Measurements from ENCODE around the gene HTR4. TPM values are rescaled to one million over a fixed set of nuclear protein-coding genes. Genes with fewer than 3 reads are reported as not detected.

The HTR4 gene
- polyA plus RNA-seq, 1 of the 3 experiments (the other 2 are of a cell fraction), result not detected

- Histone ChIP-seq H3K4me1 (ENCODE audit: control insufficient read depth in 1 of 2, insufficient read depth in 2 of 2, low read depth in 1 of 2, low read length in 1 of 2) (no peaks in the 10 kb centered on the region), H3K9me3 (peaks cover 4% of the 10 kb centered on the region; the same call in 1 of the 2 replicates), H3K4me2 (no peak overlapping the region), H4K20me1 (ENCODE audit: insufficient read depth) (no peaks in the 10 kb centered on the region), H3K36me3 (replicated peaks in 1 of 2; ENCODE audit: control insufficient read depth in 1 of 2, insufficient read depth in 2 of 2, low read length in 1 of 2) (no peaks in the 10 kb centered on the region), H3K27me3 (ENCODE audit: insufficient read depth) (no peaks in the 10 kb centered on the region), H3F3A (replicated peaks; ENCODE audit: insufficient read depth) (no peaks in the 10 kb centered on the region), H3K9ac (no peak overlapping the region), H3K9me2 (no peaks in the 10 kb centered on the region), H2AFZ (ENCODE audit: low read depth) (no peak overlapping the region), H3K27ac (ENCODE audit: low read depth in 2 of 2, low read length in 1 of 2) (no peak overlapping the region), H3K4me3 (ENCODE audit: low read depth in 2 of 2, low read length in 1 of 2) (no peak overlapping the region), H3K79me2 (ENCODE audit: insufficient read depth) (no peaks in the 10 kb centered on the region)
- DNase-seq, result no peak
- TF ChIP-seq TAF1 (IDR thresholded peaks at IDR 0.05; ENCODE audit: borderline replicate concordance, low read depth, low read length), result no peak
- TF ChIP-seq IRF3 (IDR thresholded peaks at IDR 0.05; ENCODE audit: low read depth, low read length), result no peak
- TF ChIP-seq RAD21 (IDR thresholded peaks at IDR 0.05; ENCODE audit: low read length), result no peak
- no peak for TF ChIP-seq FOXM1 (IDR thresholded peaks at IDR 0.05; ENCODE audit: low read depth)
- no peak for TF ChIP-seq RFX5 (IDR thresholded peaks at IDR 0.05; ENCODE audit: low read length)
- TF ChIP-seq NFIC (IDR thresholded peaks at IDR 0.05; ENCODE audit: borderline replicate concordance), result no peak
- TF ChIP-seq TCF12 (IDR thresholded peaks at IDR 0.05), result no peak
- TF ChIP-seq GATA2 (CRISPR knock-in tag; IDR thresholded peaks at IDR 0.05), result no peak
- TF ChIP-seq FOXJ3 (CRISPR knock-in tag; IDR thresholded peaks at IDR 0.05), result no peak
- no peak for TF ChIP-seq USF1 (IDR thresholded peaks at IDR 0.05; ENCODE audit: borderline replicate concordance, low read depth)
- no peak for TF ChIP-seq USF2 (IDR thresholded peaks at IDR 0.05; ENCODE audit: borderline replicate concordance, low read depth, low read length)
- TF ChIP-seq TEAD4 (IDR thresholded peaks at IDR 0.05; ENCODE audit: borderline replicate concordance, insufficient read depth), result no peak
- TF ChIP-seq, protein P1, sequence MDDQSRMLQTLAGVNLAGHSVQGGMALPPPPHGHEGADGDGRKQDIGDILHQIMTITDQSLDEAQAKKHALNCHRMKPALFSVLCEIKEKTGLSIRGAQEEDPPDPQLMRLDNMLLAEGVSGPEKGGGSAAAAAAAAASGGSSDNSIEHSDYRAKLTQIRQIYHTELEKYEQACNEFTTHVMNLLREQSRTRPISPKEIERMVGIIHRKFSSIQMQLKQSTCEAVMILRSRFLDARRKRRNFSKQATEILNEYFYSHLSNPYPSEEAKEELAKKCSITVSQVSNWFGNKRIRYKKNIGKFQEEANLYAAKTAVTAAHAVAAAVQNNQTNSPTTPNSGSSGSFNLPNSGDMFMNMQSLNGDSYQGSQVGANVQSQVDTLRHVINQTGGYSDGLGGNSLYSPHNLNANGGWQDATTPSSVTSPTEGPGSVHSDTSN (IDR thresholded peaks at IDR 0.05), result no peak
- TF ChIP-seq RXRA (IDR thresholded peaks at IDR 0.05; ENCODE audit: borderline replicate concordance, low read depth), result no peak
- TF ChIP-seq, protein P2, sequence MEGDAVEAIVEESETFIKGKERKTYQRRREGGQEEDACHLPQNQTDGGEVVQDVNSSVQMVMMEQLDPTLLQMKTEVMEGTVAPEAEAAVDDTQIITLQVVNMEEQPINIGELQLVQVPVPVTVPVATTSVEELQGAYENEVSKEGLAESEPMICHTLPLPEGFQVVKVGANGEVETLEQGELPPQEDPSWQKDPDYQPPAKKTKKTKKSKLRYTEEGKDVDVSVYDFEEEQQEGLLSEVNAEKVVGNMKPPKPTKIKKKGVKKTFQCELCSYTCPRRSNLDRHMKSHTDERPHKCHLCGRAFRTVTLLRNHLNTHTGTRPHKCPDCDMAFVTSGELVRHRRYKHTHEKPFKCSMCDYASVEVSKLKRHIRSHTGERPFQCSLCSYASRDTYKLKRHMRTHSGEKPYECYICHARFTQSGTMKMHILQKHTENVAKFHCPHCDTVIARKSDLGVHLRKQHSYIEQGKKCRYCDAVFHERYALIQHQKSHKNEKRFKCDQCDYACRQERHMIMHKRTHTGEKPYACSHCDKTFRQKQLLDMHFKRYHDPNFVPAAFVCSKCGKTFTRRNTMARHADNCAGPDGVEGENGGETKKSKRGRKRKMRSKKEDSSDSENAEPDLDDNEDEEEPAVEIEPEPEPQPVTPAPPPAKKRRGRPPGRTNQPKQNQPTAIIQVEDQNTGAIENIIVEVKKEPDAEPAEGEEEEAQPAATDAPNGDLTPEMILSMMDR (IDR thresholded peaks at IDR 0.05), result no peak
- TF ChIP-seq EZH2phosphoT487 (IDR thresholded peaks at IDR 0.05; ENCODE audit: borderline replicate concordance, low read depth), result no peak
- TF ChIP-seq MAX (IDR thresholded peaks at IDR 0.05; ENCODE audit: low read depth), result no peak
- no peak for TF ChIP-seq ELF1 (IDR thresholded peaks at IDR 0.05)
- TF ChIP-seq SIN3A (IDR thresholded peaks at IDR 0.05; ENCODE audit: borderline replicate concordance, low read depth, low read length), result no peak
- CTCF ChIA-PET, result no interaction called here
- POLR2A ChIA-PET, result no interaction called here
These were observed 140.0 kb downstream of the HTR4 start for GRCh38 chr5:148514344-148514743.

All from SK-N-SH (cell line).